Upper lobe of left lung (tissue), 4 donors: Measurements from ENCODE around the gene NHSL2.

Source experiments
- POLR2A ChIP-seq, 4 donors: fragments of 450-650 bp; IDR thresholded peaks; one replicate each; pipeline ENCODE4 v1.5.1; 2016 to 2017; ENCODE audit warnings: antibody characterized with exemption in 4 of 4, mild to moderate bottlenecking in 2 of 4
- POLR2AphosphoS5 ChIP-seq, 2 donors: sonication (generic); formaldehyde crosslinking; IDR thresholded peaks; one replicate each; pipeline ENCODE4 v1.5.1; 2017; ENCODE audit warnings: antibody characterized with exemption in 2 of 2
- TF ChIP-seq, protein P1 (sequence below), 6 experiments: fragments of 450-650 bp in 4 of 6; fragments of 200-600 bp in 2 of 6; sonication (generic) in 2 of 6; IDR thresholded peaks; one replicate each; pipeline ENCODE4 v1.5.1; 2016 to 2019; ENCODE audit warnings: antibody characterized with exemption in 6 of 6

DNA sequence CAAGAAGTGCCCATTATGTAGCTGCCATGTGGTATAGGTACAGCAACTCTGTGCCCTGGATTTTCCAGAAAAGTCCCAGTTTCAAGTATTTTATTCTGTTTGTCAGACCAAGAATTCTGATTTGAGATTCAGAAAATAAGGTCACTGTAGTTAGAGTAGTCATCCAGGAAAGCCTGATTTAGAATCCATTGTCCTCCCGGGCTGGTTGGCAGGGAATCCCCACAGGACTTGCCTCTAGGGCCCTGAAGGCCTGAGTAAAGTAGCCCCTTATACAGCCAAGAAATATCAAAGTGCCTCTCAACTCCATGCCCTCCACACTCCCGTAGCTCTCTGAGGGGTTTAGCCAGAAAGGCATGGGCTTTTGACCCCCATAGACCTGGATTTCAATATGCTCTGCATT, 184.7 kb downstream of the NHSL2 start:
- TF ChIP-seq, protein P1, sequence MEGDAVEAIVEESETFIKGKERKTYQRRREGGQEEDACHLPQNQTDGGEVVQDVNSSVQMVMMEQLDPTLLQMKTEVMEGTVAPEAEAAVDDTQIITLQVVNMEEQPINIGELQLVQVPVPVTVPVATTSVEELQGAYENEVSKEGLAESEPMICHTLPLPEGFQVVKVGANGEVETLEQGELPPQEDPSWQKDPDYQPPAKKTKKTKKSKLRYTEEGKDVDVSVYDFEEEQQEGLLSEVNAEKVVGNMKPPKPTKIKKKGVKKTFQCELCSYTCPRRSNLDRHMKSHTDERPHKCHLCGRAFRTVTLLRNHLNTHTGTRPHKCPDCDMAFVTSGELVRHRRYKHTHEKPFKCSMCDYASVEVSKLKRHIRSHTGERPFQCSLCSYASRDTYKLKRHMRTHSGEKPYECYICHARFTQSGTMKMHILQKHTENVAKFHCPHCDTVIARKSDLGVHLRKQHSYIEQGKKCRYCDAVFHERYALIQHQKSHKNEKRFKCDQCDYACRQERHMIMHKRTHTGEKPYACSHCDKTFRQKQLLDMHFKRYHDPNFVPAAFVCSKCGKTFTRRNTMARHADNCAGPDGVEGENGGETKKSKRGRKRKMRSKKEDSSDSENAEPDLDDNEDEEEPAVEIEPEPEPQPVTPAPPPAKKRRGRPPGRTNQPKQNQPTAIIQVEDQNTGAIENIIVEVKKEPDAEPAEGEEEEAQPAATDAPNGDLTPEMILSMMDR (IDR thresholded peaks at IDR 0.05): no peak
- TF ChIP-seq POLR2AphosphoS5 (IDR thresholded peaks at IDR 0.05): no peak
- no peak for TF ChIP-seq POLR2A (IDR thresholded peaks at IDR 0.05)
